GM12878 (cell line): ENCODE results near the gene EXD3.

Experiments
- CHD1 ChIP-seq: IDR thresholded peaks from 2 replicates; pipeline ENCODE4 v1.6.1; 2012; ENCODE audit warnings: low read depth, low read length, improper control_type of control experiment
- JUND ChIP-seq: IDR thresholded peaks from 2 replicates; pipeline ENCODE4 v1.6.1; 2012; ENCODE audit warnings: low read depth, mild to moderate bottlenecking, low read length, improper control_type of control experiment, moderate library complexity
- NFYB ChIP-seq: IDR thresholded peaks from 2 replicates; pipeline ENCODE4 v1.6.1; 2011; ENCODE audit warnings: low read depth, mild to moderate bottlenecking, low read length, improper control_type of control experiment, moderate library complexity; ENCODE audit not compliant: insufficient read depth
- PAX8 ChIP-seq: fragments of 450-650 bp; IDR thresholded peaks from 2 replicates; pipeline ENCODE4 v1.6.1; 2017; ENCODE audit warnings: mild to moderate bottlenecking, moderate library complexity
- POLR2AphosphoS2 ChIP-seq: IDR thresholded peaks from 2 replicates; pipeline ENCODE4 v1.6.1; 2011; ENCODE audit warnings: low read depth, mild to moderate bottlenecking, low read length, improper control_type of control experiment, moderate library complexity
- SRF ChIP-seq, 2 experiments: IDR thresholded peaks; 2 replicates each; pipeline ENCODE4 v1.6.1; 2011; ENCODE audit warnings: low read depth in 2 of 2, low read length in 2 of 2, mild to moderate bottlenecking in 1 of 2, moderate library complexity in 1 of 2
- SUZ12 ChIP-seq: fragments of 200-600 bp; sonication (generic); IDR thresholded peaks from one replicate; pipeline ENCODE4 v1.6.1; 2018; ENCODE audit warnings: antibody characterized with exemption, mild to moderate bottlenecking; ENCODE audit not compliant: unreplicated experiment
- TCF12 ChIP-seq: IDR thresholded peaks from 2 replicates; pipeline ENCODE4 v1.6.1; 2011; ENCODE audit warnings: low read depth, mild to moderate bottlenecking, low read length
- TF ChIP-seq, protein P1 (sequence below): IDR thresholded peaks from 2 replicates; pipeline ENCODE4 v1.6.1; 2011; ENCODE audit warnings: low read depth, mild to moderate bottlenecking, low read length, moderate library complexity, borderline replicate concordance; ENCODE audit errors: extremely low read depth
- TF ChIP-seq, protein P2 (sequence below), 3 experiments: IDR thresholded peaks in 2 of 3; conservative IDR thresholded peaks in 1 of 3; 2 replicates each; pipeline ENCODE4 v1.5.1; 2011; ENCODE audit warnings: low read depth in 3 of 3, low read length in 3 of 3, mild to moderate bottlenecking in 3 of 3, control low read depth in 2 of 3, moderate library complexity in 2 of 3, inconsistent platforms in 1 of 3, mixed read lengths in 1 of 3; ENCODE audit not compliant: control insufficient read depth in 2 of 3, insufficient read depth in 1 of 3; ENCODE audit errors: extremely low read depth in 1 of 3
- TF ChIP-seq, protein P3 (sequence below): IDR thresholded peaks from 2 replicates; pipeline ENCODE4 v1.6.1; 2011; ENCODE audit warnings: low read depth, low read length, improper control_type of control experiment, borderline replicate concordance

DNA sequence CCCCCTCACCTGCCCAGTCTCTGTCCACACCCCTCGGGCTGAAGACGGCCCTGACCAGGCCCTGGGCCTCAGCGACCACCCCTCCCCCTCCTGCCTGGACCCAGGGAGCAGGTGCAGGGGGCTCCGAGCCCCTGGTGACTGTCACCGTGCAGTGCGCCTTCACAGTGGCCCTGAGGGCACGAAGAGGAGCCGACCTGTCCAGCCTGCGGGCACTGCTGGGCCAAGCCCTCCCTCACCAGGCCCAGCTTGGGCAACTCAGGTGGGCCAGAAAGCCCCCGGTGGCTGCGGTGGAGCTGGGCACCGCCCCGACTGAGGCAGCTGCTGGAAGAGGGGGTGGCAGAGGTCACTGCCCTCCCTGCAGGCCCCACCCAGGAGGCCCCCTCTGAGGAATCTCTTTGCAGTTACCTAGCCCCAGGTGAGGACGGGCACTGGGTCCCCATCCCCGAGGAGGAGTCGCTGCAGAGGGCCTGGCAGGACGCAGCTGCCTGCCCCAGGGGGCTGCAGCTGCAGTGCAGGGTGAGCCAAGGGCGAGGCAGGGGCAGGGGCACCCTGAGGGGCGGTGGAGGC is 10.5 kb upstream of the EXD3 start:
- TF ChIP-seq CHD1: no peak
- TF ChIP-seq, protein P1, sequence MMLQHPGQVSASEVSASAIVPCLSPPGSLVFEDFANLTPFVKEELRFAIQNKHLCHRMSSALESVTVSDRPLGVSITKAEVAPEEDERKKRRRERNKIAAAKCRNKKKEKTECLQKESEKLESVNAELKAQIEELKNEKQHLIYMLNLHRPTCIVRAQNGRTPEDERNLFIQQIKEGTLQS: no peak
- TF ChIP-seq SRF (IDR thresholded peaks at IDR 0.05; ENCODE audit: low read depth in 2 of 2, low read length in 2 of 2): no peak
- no peak for TF ChIP-seq POLR2AphosphoS2
- TF ChIP-seq, protein P2, sequence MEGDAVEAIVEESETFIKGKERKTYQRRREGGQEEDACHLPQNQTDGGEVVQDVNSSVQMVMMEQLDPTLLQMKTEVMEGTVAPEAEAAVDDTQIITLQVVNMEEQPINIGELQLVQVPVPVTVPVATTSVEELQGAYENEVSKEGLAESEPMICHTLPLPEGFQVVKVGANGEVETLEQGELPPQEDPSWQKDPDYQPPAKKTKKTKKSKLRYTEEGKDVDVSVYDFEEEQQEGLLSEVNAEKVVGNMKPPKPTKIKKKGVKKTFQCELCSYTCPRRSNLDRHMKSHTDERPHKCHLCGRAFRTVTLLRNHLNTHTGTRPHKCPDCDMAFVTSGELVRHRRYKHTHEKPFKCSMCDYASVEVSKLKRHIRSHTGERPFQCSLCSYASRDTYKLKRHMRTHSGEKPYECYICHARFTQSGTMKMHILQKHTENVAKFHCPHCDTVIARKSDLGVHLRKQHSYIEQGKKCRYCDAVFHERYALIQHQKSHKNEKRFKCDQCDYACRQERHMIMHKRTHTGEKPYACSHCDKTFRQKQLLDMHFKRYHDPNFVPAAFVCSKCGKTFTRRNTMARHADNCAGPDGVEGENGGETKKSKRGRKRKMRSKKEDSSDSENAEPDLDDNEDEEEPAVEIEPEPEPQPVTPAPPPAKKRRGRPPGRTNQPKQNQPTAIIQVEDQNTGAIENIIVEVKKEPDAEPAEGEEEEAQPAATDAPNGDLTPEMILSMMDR (IDR thresholded peaks at IDR 0.05 in 2 of 3, conservative IDR thresholded peaks at IDR 0.05 in 1 of 3; ENCODE audit: control insufficient read depth in 2 of 3, extremely low read depth in 1 of 3, insufficient read depth in 1 of 3, low read depth in 3 of 3, low read length in 3 of 3): no peak
- TF ChIP-seq, protein P3, sequence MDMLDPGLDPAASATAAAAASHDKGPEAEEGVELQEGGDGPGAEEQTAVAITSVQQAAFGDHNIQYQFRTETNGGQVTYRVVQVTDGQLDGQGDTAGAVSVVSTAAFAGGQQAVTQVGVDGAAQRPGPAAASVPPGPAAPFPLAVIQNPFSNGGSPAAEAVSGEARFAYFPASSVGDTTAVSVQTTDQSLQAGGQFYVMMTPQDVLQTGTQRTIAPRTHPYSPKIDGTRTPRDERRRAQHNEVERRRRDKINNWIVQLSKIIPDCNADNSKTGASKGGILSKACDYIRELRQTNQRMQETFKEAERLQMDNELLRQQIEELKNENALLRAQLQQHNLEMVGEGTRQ: no peak
- no peak for TF ChIP-seq TCF12
- TF ChIP-seq NFYB: no peak
- TF ChIP-seq SUZ12: no peak
- no peak for TF ChIP-seq JUND
- TF ChIP-seq PAX8: no peak
